G401 (cell line): ENCODE results near the gene NFATC2. TPM values are rescaled to one million over a fixed set of nuclear protein-coding genes. Genes with fewer than 3 reads are reported as not detected.

Experiments
- DNase-seq: peaks from one replicate; pipeline ENCODE4 v3.0.0-alpha.2; 2015; ENCODE audit warnings: low spot score
- in situ Hi-C: cut with HindIII; loops from 2 replicates; pipeline ENCODE4 v1.10.0; 2016; ENCODE audit warnings: low sequenced_read_pairs, mixed read lengths
- total RNA-seq: library from RNA; depleted of rRNA; stranded (reverse); fragments of >200 nt; shearing (Covaris generic); gene quantifications from 2 replicates; pipeline ENCODE4 v1.2.3, GENCODE V29; 2014

Gene NFATC2
- total RNA-seq, 1 experiment from 2014 or later, result 0.95 TPM

DNA sequence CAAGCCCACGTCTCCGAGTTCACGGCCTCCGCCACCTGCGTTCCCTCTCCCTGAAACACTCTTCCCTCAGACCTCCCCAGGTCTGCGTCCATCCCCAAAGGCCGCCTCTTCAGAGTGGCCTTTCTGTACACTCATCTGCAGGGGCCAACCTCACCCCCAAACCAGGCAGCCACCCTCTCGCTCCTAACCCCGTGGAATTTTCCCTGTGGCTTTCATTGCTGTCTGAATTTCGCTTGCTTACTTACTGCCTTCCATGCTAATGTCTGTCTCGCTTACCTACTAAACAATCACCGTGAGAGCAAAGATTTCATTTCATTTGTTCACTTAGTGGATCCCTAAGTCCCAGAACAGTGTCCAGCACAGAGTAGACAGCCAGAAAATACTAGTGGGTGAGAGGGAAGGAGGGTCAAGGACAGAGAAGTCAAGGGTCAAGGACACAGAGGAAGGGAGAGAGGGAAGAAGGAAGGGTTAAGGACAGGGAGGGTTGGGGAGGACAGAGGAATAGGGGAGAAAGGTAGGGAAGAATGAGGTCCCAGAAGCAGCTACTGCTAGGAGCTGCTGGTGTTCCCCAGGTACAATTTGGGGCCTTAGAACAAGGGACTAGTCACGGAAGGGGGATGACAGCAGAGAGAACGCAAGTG lies 114.7 kb downstream of the NFATC2 start:
- in situ Hi-C loops, result no loop called here
- DNase-seq, result no peak

DNA sequence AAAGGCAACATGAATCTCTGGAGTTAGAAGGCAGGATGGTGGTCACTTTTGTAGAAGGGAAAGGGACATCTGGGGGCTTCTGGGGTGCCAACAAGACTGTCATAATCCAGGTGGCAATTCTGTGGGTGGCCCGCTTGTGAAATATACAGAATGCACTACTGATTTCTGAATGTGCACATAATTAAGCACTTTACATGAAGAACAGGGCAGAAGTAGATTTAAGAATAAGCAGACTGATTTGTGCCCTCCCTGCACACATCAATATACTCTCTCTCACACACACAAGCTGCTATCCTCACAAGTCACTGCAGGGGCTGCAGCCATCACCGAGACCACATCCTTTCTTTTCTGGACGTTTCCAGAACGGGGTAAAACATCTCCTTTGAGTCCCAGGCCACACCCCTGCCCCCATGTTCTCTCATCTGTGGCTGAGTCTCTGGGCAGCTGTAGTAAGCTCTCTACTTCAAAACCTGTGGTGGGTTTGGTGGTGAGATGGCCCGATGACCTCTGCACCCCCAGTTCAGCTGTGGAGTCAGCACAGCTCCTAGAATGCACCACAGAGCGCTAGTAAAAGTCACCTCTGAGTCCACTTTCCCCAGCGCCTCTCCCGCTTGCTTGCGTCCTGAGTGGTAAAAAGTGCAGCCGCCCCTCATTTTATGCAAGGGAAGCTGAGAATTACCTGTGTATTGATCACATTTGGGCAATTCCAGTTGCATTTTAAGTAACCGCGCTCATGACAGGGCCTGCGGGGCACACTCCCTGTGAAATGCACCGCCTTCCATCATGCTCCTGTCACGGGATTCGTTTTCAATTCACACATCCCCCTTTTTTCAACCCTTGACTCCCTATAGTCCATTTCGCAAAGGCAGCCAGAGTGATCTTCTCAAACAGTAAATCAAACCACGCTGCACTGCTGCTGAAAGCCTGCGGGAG lies 115.5 kb downstream of the NFATC2 start:
- in situ Hi-C loops, result no loop called here
- no peak for DNase-seq

DNA sequence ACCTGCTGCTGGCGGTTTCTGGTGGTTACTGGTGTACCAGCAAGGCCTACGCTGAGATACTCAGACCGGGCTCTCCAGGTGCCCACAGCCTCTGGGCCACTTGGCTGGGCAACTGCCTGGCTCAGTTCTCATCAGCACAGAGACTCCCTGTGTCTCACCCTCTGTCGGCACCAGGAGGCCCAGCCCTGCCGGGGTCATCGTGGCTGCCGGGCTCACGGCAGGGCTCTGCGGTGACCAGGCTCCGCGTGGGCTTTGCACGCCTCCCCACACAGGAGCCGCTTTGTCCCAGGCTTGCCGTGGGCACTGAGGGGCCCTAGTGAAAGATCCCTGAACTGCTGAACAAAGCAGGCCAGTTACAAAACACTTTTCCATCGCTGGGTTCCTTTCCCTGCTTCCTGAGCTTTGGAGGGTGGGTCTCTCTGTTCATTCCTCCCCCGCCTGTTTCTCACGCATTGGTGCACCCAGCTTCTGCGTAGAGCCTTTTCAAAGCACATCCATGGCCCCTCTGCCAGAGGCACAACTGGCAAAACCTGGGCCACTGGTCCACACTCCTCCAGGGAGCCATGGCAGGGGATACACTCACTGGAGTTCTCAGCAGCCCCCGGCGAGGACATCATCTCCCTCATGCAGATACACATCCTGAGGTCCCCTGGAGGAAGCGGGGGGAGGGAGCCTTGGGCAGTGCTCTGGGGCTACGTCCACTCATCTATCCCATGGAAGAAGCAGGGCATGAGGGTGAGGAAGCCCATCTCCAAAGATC lies 117.0 kb downstream of the NFATC2 start:
- no peak for DNase-seq
- in situ Hi-C loops, result no loop called here

DNA sequence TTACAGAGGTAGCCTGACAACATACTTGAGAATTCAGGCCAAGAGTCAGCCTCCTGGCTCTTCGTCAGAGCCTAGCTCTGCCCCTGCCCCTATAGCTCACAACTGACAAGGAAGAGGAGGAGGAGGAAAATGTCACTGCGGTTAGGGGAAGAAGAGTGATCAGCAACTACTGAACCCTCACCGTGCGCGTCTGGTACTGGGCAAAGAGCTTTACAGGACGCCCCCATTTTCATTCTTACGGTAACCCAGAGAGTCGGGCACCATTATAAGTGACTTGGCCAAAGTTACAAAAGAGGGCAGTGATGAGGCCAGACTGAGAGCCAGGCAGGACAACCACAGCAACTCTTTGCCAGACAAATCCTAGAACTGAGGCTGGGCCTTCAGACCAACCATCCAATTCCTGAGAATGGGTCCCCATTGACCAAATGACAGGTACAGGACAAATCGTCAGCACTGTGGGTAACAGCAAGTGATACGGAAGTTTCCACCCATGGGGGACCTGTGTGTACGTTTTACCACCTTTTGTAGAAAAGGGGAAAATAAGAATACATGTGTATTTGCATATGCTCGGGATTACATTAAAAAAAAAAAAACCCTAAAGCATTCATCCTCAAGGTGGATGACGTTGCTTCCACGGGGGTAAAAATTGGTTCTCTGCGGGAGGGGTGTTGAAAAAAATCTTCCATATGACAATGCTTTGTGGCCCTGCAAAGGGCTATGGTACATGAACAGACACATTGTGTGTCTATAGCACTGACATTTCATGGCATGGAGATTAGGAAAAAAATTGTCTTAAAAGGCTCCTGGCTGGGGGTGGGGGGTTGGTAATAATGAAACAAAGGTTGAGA lies 118.0 kb downstream of the NFATC2 start:
- in situ Hi-C loops, result no loop called here
- DNase-seq, result no peak

DNA sequence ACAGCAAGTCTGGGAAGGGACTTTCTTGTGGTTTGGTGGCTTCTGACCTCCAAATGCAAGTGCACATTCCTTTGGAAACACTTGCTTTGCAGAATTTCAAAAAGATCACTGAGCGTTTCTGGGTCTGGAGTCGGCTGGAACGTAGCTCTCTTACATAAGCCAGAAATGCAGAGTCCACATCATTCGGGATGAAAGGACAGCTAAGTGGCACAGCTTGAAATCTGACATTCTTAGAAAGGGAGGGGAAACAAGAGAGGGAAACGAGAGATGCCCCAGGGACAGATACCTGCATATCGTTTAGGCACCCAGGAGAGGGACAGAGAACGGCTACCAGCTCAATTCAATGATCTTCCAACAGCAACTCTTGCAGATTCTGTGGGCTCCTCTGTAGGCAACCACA lies 118.7 kb downstream of the NFATC2 start:
- in situ Hi-C loops, result no loop called here
- no peak for DNase-seq

DNA sequence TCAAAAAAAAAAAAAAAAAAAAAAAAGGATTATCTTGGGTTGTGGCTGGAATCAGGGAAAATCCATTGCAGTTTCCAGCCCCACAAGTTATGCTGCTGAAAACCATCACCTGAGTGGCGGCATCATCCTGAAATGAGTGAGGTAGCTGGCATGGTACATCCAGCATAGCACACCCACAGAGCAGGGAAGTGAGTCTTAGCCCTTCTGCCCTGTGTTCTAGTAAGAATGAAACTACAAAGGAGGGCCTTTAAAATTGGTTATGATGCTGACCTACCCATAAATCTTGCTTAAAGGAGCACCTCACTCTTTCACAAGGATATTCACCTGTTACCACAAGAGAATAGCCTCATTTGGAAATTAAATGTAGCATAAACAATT lies 119.2 kb downstream of the NFATC2 start:
- in situ Hi-C loops, result no loop called here
- no peak for DNase-seq

DNA sequence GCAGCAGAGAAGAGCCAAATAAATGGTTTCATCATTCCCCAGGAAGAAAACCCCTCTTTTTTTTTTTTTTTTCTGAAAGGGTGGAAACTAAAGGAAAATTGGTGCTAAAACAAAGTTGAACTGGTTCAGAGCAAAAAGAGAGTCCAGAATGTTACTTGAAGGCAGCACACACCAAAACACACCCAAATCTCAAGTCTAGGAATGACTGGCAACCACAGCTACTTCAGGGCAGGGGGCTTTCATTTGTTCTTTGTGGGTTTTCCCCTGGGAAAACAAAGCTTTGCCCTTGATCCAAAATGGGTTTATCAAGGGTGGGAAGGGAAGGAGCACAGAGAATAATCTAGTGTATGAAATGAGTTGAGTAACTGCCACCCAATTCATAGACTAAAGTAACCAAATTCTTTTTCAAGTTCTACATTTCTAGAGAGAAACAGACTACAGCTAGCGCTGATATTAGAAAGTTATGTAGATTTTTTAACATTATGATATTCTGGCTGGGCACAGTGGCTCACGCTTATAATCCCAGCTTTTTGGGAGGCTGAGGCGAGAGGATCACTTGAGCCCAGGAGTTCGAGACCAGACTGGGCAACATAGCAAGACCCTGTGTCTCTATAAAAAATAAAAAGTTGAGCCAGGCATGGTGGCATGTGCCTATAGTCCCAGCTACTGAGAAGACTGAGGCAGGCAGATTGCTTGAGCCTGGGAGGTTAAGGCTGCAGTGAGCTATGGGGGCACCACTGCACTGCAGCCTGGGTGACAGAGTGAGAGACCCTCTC lies 119.8 kb downstream of the NFATC2 start:
- in situ Hi-C loops, result no loop called here
- no peak for DNase-seq

DNA sequence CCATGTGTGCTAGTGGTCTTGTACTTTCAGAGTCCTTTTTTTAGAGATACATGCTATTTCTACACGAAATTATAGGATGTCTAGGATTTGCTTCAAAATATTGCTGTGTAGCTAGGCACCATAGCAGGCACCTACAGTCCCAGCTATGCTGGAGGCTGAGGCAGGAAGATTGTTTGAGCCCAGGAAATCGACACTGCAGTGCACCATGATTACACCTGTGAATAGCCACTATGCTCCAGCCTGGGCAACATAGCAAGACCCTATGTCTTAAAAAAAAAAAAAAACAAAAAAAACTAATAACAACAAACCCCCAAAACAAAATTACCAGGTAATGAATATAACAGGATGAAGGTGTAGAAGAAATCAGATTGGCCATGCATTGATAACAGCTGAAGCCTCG lies 121.7 kb downstream of the NFATC2 start:
- in situ Hi-C loops, result no loop called here

DNA sequence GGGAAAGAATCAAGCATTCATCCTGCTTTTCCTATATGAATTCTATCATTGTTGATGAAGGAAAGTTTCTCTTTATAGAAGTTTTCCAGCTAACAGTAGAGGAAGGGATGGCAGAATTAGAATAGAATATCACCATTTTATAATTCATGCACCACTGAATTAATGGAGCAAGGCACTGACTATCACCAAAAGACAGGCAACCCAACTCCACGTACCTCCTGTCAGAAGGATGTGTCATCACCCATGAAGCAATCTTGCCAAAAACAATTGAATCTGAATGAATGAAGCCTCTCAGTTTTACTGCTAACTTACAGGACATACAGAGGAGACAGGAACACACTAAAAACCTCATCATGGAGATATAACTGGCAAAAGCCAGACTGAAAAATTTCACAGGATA lies 122.4 kb downstream of the NFATC2 start:
- DNase-seq, result no peak
- in situ Hi-C loops, result no loop called here

More for the DNA sequence above, 121.7 kb downstream of the NFATC2 start:
- DNase-seq, result no peak

DNA sequence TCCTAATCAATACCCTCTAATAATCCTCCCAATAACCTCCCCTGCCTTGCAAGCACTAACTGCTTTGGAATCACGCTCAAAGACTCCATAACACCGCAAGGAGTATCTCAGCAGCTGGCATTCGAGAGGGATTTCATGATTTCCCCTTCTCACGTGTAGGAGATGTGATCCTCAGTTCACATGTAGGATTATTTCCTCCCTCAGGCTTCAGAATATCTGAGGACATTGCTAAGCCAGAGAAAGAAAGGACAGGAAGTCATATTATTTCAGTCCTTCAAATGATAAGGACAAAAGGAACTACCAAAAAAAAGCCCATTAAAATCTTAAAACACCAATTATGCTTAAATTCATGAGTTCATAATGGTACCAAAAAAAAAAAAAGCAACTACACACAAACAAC lies 122.9 kb downstream of the NFATC2 start:
- no peak for DNase-seq
- in situ Hi-C loops, result no loop called here

DNA sequence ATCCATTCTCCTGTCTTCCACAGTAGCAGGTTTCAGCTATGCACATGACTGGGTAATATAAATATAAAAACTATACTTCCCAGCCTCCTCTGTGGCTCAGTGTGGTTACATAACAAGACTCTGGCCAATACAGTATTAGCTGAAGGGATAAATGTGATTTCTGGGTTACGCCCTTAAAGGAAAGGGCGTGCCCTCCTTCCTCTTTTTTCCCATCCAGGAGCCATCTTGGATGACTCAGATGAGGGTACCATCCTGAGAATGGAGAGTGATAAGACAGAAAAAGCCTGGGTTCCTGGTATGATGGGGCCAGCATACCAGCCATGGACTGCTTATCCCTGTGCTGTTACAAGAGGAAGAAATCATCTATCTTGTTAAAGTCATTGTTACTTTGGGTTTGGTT lies 123.3 kb downstream of the NFATC2 start:
- DNase-seq, result no peak
- in situ Hi-C loops, result no loop called here

DNA sequence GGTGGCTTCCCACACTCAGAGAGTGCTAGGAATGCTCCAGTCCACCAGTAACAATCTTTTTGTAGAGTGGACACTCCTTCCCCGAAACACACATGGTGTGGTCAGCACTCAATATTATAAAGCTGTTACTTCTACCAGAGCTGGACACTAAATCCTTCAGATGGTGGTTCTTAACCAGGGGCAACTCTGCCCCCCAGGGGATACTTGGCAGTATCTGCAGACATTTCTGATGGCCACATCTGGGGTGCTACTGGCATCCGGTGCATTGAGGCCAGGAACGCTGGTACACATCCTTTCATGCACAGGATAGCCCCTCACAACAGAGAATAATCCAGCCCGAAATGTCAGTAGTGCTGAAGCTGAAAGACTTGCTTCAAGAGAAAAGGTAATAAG lies 124.4 kb downstream of the NFATC2 start:
- in situ Hi-C loops, result no loop called here
- DNase-seq, result no peak

DNA sequence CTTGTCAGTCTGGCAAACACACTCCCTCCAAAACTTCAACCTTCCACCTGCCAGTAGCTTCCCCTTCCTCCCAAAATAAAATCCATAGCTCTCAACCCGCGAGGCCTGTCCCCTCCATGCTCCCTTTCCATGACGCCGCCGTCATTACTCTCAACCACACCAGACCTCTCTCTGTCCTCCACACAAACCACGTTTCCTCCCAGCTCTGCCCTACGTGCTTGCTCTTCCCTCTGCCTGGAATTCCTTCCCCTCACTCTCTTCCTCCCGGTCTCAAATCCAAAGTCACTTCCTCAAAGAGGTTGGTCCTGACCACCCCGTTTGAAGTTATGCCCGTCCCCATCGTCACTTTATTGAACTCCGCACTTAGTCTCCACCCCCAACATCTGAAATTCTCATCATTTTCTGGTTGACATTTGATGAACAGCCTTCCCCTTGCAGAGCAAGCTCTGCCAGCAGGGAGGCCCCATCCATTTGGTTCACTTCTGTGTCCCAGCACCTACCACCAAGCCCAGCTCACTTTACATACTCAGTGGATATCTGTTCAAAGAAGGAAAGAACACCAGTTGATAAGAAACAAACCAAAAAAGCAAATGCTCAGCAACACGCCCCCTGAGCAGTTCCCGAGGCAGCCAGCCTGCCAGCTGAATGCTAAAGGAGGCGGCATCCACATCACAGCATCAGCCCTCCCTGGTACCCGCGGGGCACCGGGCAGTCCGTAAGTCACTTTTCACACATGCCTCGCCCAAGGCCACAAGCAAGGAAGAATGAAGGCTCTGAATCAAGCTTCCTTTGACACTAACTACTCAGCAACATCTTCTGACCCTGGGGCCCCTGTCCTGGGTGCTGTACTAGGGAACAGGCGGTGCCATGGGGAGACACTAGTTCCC lies 125.0 kb downstream of the NFATC2 start:
- DNase-seq, result no peak
- in situ Hi-C loops, result no loop called here

DNA sequence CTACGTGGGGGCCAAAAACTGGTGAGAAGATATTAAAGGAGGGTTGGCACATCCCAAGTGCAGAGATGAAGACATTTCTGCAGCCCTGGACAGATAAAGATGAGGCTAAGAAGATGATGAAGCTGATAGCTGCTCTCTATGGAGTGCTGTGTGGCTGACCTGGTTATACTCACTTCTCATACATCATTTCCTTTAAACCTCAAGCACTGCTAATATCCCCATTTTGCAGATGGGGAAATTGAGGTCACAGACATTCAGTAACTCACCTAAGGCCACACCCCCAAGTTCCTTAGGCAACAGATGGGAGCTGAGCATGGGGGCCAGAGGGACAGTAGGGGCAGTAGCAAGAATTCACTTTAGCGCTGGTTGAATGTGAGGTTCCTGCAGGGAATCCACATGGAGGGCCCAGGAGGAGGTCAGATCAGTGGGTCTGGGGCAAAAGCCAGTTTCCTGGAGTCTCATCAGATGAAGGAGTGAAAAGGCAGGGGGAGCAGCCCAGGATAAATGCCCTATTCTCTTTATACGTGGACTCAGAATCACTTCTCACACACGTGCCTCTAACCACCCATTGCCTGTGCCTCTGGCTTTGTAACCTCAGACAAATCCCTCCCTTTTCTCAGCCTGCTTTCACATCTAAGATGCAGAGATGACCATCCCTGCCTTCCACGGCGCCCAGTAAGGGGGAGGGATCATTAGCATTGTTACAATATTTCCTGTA lies 125.8 kb downstream of the NFATC2 start:
- DNase-seq, result no peak
- in situ Hi-C loops, result no loop called here

DNA sequence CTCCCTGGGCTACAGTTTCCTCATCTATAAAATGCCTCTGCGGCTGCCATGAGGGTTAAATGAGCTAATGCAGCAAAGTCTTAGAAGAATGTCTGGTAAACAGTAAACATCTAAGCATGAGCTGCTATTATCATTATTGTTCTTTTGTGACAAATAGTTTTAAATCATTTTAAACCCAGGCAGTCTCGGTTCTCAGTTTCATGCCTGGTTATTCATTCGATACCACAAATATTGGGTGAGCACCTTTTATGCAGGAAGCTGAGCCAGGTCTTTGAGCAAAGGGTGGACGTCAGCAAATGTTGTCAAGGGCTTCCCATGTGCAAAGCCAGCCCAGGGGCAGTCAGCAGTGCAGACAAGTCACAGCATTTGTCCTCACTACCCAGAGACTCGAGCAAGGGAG lies 128.7 kb downstream of the NFATC2 start:
- in situ Hi-C loops, result no loop called here
- DNase-seq, result no peak

DNA sequence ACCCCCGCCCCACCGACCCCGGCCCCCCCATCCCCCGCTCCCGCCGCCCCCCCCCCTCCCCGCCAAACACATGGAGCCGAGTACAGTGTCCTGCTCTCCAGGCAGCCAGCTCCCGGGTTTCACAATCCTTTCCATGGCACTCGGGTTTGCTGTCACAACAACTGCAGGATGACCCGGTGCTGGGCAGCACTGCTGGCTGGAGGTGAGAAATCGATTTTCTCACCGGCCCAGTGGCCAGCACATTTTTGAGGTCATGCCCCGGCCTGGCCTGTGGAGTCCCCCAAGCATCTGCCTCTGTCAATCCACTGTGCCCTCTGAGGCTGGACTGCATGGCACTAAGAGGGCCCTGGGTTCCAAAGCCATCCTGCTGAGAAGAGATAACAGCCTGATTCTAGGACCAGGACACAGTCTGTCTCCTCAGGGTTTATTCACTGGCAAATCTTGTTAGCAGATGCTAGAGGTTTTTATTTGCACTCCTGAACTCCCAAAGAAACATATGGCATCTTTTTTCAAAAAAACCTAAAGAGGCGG lies 129.5 kb downstream of the NFATC2 start:
- in situ Hi-C loops, result no loop called here
- DNase-seq, result peak; percentile 53
